Measurements from ENCODE around the gene ERMAP. TPM values are rescaled to one million over a fixed set of nuclear protein-coding genes. Genes with fewer than 3 reads are reported as not detected.
A peak's percentile ranks its signal among the peaks of the same experiment; 100 is the strongest.

Gene ERMAP
- total and polyA plus RNA-seq, 9 of the 15 experiments (the other 6 are each of a cell fraction or from before 2014, with no cell fraction given) = 8.0 to 31.4 (median 22.5) TPM

- TF ChIP-seq HMBOX1 (IDR thresholded peaks at IDR 0.05) = peak; percentile 78
- peak; percentile 66 for TF ChIP-seq NUFIP1 (IDR thresholded peaks at IDR 0.05; ENCODE audit: partially characterized antibody)
- no peak for TF ChIP-seq TSHZ1 (CRISPR knock-in tag; IDR thresholded peaks at IDR 0.05)
- TF ChIP-seq ZNF57 (CRISPR knock-in tag; IDR thresholded peaks at IDR 0.05) = no peak
- TF ChIP-seq POLR2AphosphoS2 (IDR thresholded peaks at IDR 0.05; ENCODE audit: low read length) = no peak; the same call in 1 of the 2 replicates
- TF ChIP-seq THAP12 (CRISPR knock-in tag; IDR thresholded peaks at IDR 0.05) = no peak
- TF ChIP-seq RAD51 (IDR thresholded peaks at IDR 0.05; ENCODE audit: borderline replicate concordance, low read depth) = peak; percentile 68
- peak; percentile 80 for TF ChIP-seq MITF (IDR thresholded peaks at IDR 0.05)
- no peak for TF ChIP-seq TAF7 (tag; IDR thresholded peaks at IDR 0.05)
- TF ChIP-seq EHMT2 (IDR thresholded peaks at IDR 0.05) = 0 out of 2 replicates have a peak, but pooled peaks have one; percentile 15
- peak; percentile 54; the same call in 1 of the 2 replicates for TF ChIP-seq MYBL2 (IDR thresholded peaks at IDR 0.05; ENCODE audit: low read depth)
- TF ChIP-seq MYBL2 (CRISPR knock-in tag; IDR thresholded peaks at IDR 0.05; ENCODE audit: borderline replicate concordance) = no peak
- no peak for TF ChIP-seq TEAD2 (tag; IDR thresholded peaks at IDR 0.05)
- no peak for TF ChIP-seq TAF9B (IDR thresholded peaks at IDR 0.05; ENCODE audit: partially characterized antibody)
- TF ChIP-seq KHSRP (IDR thresholded peaks at IDR 0.05) = peak; percentile 88
- TF ChIP-seq HIVEP1 (CRISPR knock-in tag; IDR thresholded peaks at IDR 0.05) = no peak
- TF ChIP-seq ZNF75A (CRISPR knock-in tag; IDR thresholded peaks at IDR 0.05) = no peak
- TF ChIP-seq THRB (CRISPR knock-in tag; conservative IDR thresholded peaks at IDR 0.05) = no peak
- TF ChIP-seq CREB1 (IDR thresholded peaks at IDR 0.05) = peak; percentile 54
- 0 out of 2 replicates have a peak, but pooled peaks have one; percentile 26 for TF ChIP-seq CREB1 (CRISPR knock-in tag; IDR thresholded peaks at IDR 0.05)
Observed at GRCh38 chr1:42825036-42825851, 8.3 kb downstream of the ERMAP start (continued).

Data from K562 (cell line).